Esophagus muscularis mucosa (tissue), 4 donors: ENCODE measurements around the gene RPA3. TPM values are rescaled to one million over a fixed set of nuclear protein-coding genes. Genes with fewer than 3 reads are reported as not detected.

Experiments
- DNase-seq: peaks from one replicate; pipeline ENCODE4 v3.0.0-alpha.2; 2017; ENCODE audit errors: extremely low spot score
- H3K27ac ChIP-seq, 4 donors: fragments of 200-600 bp; sonication (generic); replicated peaks in 1 of 4; 1 replicate in 3 of 4; 2 replicates in 1 of 4; pipeline ENCODE4 v1.5.1; 2016 to 2019; ENCODE audit warnings: mild to moderate bottlenecking in 1 of 4
- H3K27me3 ChIP-seq, 4 donors: fragments of 200-600 bp; sonication (generic); one replicate each; pipeline versions ENCODE4 v1.5.1 to v1.6.0; 2016 to 2019
- H3K36me3 ChIP-seq, 4 donors: fragments of 200-600 bp; sonication (generic); one replicate each; pipeline ENCODE4 v1.5.1; 2016 to 2019
- H3K4me1 ChIP-seq, 4 donors: fragments of 200-600 bp; sonication (generic); one replicate each; pipeline ENCODE4 v1.5.1; 2016 to 2019
- H3K4me3 ChIP-seq, 4 donors: fragments of 200-600 bp; sonication (generic); 1 replicate in 2 of 4; 2 replicates in 2 of 4; pipeline ENCODE4 v1.5.1; 2016 to 2019; ENCODE audit warnings: mild to moderate bottlenecking in 4 of 4, moderate library complexity in 1 of 4
- H3K9me3 ChIP-seq, 4 donors: fragments of 200-600 bp; sonication (generic); 1 replicate in 3 of 4; 2 replicates in 1 of 4; pipeline ENCODE4 v1.5.1; 2016 to 2019
- EP300 ChIP-seq: sonication (generic); formaldehyde crosslinking; IDR thresholded peaks from one replicate; pipeline ENCODE4 v1.6.1; 2017; ENCODE audit warnings: antibody characterized with exemption
- POLR2A ChIP-seq: fragments of 450-650 bp; IDR thresholded peaks from one replicate; pipeline ENCODE4 v1.6.1; 2017; ENCODE audit warnings: antibody characterized with exemption, moderate library complexity, mild to moderate bottlenecking, low read depth
- POLR2AphosphoS5 ChIP-seq, 2 donors: sonication (generic); formaldehyde crosslinking; IDR thresholded peaks; one replicate each; pipeline ENCODE4 v1.6.1; 2017; ENCODE audit warnings: antibody characterized with exemption in 2 of 2
- WGBS: methylation state at CpG from one replicate; pipeline ENCODE4 v1.1.5; 2018; 5-methylcytosine and 5-hydroxymethylcytosine counted together
- intact Hi-C: fragments of 100-400 bp; cut with DNase I; formaldehyde crosslinking; loops from one replicate; pipeline ENCODE4 v1.15.1; 2023
- total RNA-seq, 4 donors: library from RNA; depleted of rRNA; stranded (reverse); fragments of >200 nt; gene quantifications; one replicate each; pipeline versions ENCODE4 v1.1.0 to v1.2.1, GENCODE V29; 2016
- TF ChIP-seq, protein P1 (sequence below), 3 experiments: fragments of 200-600 bp in 2 of 3; fragments of 450-650 bp in 1 of 3; sonication (generic) in 2 of 3; IDR thresholded peaks; one replicate each; pipeline ENCODE4 v1.5.1; 2017 to 2019; ENCODE audit warnings: antibody characterized with exemption in 3 of 3, mild to moderate bottlenecking in 2 of 3, moderate library complexity in 1 of 3

The RPA3 gene
- total RNA-seq, 4 donors from 2014 or later = 11.5 to 22.0 (median 16.3) TPM

- Histone ChIP-seq H3K27ac (no peak overlapping the region), H3K36me3 (no peaks in the 10 kb centered on the region), H3K4me1 (peaks cover 0 to 12% (median 2%) of the 10 kb centered on the region in 4 donors), H3K27me3 (no peaks in the 10 kb centered on the region), H3K9me3 (no peaks in the 10 kb centered on the region), H3K4me3 (no peak overlapping the region)
- intact Hi-C loops = no loop called here
- TF ChIP-seq POLR2AphosphoS5 (IDR thresholded peaks at IDR 0.05) = no peak
- no peak for DNase-seq
Observed at GRCh38 chr7:7737674-7738073, 19.3 kb upstream of the RPA3 start.

- intact Hi-C loops = no loop called here
- Histone ChIP-seq H3K9me3 (no peaks in the 10 kb centered on the region), H3K27ac (no peak overlapping the region), H3K36me3 (no peaks in the 10 kb centered on the region), H3K27me3 (no peaks in the 10 kb centered on the region), H3K4me1 (peaks cover 0 to 17% (median 5%) of the 10 kb centered on the region in 4 donors), H3K4me3 (no peak overlapping the region)
- 96% methylated on average over 2 of the region's 2 CpGs for WGBS
- no peak for DNase-seq
- TF ChIP-seq EP300 (no peak), POLR2A (no peak), POLR2AphosphoS5 (IDR thresholded peaks at IDR 0.05) (no peak)
- TF ChIP-seq, protein P1, sequence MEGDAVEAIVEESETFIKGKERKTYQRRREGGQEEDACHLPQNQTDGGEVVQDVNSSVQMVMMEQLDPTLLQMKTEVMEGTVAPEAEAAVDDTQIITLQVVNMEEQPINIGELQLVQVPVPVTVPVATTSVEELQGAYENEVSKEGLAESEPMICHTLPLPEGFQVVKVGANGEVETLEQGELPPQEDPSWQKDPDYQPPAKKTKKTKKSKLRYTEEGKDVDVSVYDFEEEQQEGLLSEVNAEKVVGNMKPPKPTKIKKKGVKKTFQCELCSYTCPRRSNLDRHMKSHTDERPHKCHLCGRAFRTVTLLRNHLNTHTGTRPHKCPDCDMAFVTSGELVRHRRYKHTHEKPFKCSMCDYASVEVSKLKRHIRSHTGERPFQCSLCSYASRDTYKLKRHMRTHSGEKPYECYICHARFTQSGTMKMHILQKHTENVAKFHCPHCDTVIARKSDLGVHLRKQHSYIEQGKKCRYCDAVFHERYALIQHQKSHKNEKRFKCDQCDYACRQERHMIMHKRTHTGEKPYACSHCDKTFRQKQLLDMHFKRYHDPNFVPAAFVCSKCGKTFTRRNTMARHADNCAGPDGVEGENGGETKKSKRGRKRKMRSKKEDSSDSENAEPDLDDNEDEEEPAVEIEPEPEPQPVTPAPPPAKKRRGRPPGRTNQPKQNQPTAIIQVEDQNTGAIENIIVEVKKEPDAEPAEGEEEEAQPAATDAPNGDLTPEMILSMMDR (IDR thresholded peaks at IDR 0.05) = no peak
Observed at GRCh38 chr7:7736671-7737070, 18.3 kb upstream of the RPA3 start.

DNA sequence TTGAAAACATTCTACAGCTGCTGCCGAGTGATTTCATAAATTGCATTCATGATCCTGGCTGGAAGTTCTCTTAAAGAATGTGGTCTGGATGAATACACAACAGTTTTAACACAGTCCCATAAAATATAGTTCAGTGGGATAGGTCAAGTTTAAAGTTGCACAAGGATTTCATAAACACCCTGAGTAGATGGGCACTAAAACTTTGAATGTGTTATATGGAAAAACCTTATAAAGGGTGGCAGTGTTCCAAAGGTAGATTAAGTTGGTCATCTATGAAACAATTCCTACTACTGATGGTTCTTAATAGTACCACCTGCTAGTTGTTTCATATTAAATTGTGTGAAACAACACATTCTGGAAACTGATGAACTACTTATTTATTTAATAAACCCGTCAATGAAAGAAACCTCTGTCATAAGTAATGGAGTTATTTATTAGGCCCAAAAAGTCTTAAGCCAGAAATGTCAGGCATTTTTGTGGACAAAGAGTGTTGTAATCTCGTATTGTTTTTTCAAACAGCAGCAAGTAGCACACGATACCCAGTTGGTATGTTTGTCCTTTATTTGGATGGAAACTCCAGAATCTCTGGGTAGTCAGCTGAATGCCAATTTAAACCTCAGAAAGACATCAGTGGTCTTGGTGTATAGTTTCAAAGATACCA is 14.3 kb upstream of the RPA3 start:
- TF ChIP-seq POLR2A (no peak), POLR2AphosphoS5 (IDR thresholded peaks at IDR 0.05) (no peak), EP300 (no peak)
- TF ChIP-seq, protein P1 (IDR thresholded peaks at IDR 0.05) = no peak
- Histone ChIP-seq H3K4me1 (peaks cover 0 to 14% (median 7%) of the 10 kb centered on the region in 4 donors), H3K27me3 (no peaks in the 10 kb centered on the region), H3K27ac (peak overlapping the region in 2 of 4 donors; percentile 12 to 31), H3K4me3 (no peak overlapping the region), H3K9me3 (no peaks in the 10 kb centered on the region), H3K36me3 (no peaks in the 10 kb centered on the region)
- no peak for DNase-seq
- intact Hi-C loops = no loop called here
- 69% methylated on average over 4 of the region's 4 CpGs for WGBS

DNA sequence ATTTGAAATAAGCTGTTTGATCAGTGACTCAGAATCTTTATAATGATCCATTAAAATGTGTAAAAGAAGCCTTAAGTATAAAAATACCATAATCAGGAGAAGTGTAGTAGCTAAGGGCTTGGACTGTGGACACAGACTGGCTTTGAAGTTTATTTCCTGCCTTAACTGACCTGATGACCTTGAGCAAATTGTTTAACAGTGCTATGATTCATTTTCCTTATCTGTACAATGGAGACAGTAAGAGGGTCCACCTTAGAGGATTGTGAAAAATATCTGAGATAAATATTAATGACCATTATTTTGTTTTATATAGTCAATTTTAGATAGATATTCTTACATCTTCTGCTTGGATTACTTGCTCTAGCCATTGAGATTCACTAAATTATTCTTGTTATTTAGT is 13.3 kb upstream of the RPA3 start:
- Histone ChIP-seq H3K4me1 (peaks cover 0 to 14% (median 7%) of the 10 kb centered on the region in 4 donors), H3K27ac (no peak overlapping the region), H3K36me3 (no peaks in the 10 kb centered on the region), H3K4me3 (no peak overlapping the region), H3K27me3 (no peaks in the 10 kb centered on the region), H3K9me3 (no peaks in the 10 kb centered on the region)
- DNase-seq = no peak
- intact Hi-C loops = no loop called here
- TF ChIP-seq POLR2AphosphoS5 (IDR thresholded peaks at IDR 0.05) (no peak), EP300 (no peak), POLR2A (no peak)
- TF ChIP-seq, protein P1 (IDR thresholded peaks at IDR 0.05) = no peak

DNA sequence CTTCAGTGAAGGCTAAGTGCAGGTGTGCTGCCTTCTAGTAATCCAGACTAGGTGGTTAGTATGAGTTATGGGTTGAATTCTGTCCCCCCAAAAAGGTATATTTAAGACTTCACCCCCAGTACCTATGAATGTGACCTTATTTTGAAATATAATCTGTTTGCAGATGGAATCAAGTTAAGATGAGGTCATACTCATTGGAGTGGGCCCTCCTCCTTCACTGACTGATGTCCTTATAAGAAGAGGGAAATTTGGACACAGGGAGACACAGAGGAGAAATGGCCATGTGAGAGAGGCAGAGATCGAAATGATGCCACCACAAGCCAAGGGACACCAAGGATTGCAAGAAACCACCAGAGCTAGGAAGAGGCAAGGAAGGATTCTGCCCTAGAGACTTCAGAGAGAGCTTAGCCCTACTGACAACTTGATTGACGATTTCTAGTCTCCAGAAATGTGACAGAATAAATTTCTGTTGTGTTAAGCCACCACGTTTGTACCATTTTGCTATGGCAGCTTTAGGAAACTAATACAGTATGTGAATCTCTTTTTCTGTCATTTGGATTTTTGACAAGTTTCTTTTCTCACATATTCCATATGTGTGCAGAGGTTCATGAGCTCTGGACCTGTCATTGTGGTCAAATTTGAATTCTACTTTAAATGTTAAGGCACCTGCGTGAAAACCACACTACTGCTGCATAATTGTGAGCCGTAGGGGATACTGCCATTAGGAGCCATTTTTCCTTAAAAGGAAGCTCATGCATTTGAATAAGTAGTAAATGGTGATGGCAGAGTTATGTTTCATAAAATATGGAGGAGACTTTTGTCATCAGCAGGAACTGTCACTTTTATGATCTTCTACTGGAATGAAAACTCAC is 2.6 kb upstream of the RPA3 start:
- Histone ChIP-seq H3K9me3 (no peaks in the 10 kb centered on the region), H3K27me3 (no peaks in the 10 kb centered on the region), H3K27ac (no peak overlapping the region), H3K4me3 (no peak overlapping the region), H3K4me1 (peaks cover 0 to 13% (median 4%) of the 10 kb centered on the region in 4 donors), H3K36me3 (no peaks in the 10 kb centered on the region)
- DNase-seq = no peak
- no peak for TF ChIP-seq EP300
- TF ChIP-seq POLR2A = no peak
- TF ChIP-seq, protein P1 (IDR thresholded peaks at IDR 0.05) = no peak
- TF ChIP-seq POLR2AphosphoS5 (IDR thresholded peaks at IDR 0.05) = no peak
- WGBS = 99% methylated on average over 5 of the region's 5 CpGs
- intact Hi-C loops = no loop called here
